A549 (cell line): ENCODE measurements around the gene SDSL. TPM values are rescaled to one million over a fixed set of nuclear protein-coding genes. Genes with fewer than 3 reads are reported as not detected.
A peak's percentile ranks its signal among the peaks of the same experiment; 100 is the strongest.

Experiments used
- ATAC-seq, 2 experiments: fragments of 200-7000 bp in 1 of 2; fragments of >200 bp in 1 of 2; cut with Nextera tagmentation in 1 of 2; cut with Tn5 transposase in 1 of 2; 3 replicates each; pipeline versions ENCODE4 v1.8.0 to v1.9.1; 2018 to 2020; ENCODE audit warnings: mild to moderate bottlenecking in 1 of 2, moderate library complexity in 1 of 2
- CTCF ChIA-PET: fragments of 300-600 bp; sonication (Branson Sonifier 250); formaldehyde crosslinking; extraction: SDS; loops from one replicate; lab custom pipeline; 2021; ENCODE audit warnings: antibody characterized with exemption, inconsistent platforms; lab: Yijun Ruan, JAX
- POLR2A ChIA-PET: fragments of 350-600 bp; formaldehyde crosslinking; extraction: SDS; loops from one replicate; lab custom pipeline; 2021; ENCODE audit warnings: antibody characterized with exemption, inconsistent platforms; lab: Yijun Ruan, JAX
- DNase-seq, 2 experiments: peaks; one replicate each; pipeline versions ENCODE4 v3.0.0 to v3.0.0-alpha.2; 2011 to 2016; ENCODE audit warnings: low read depth in 1 of 2, low spot score in 1 of 2
- FAIRE-seq: peaks from 2 replicates; lab custom pipeline; 2011; peaks lifted over from hg19 to GRCh38; lab: Jason Lieb, UNC
- H3K27ac ChIP-seq, 2 experiments: fragments of >200 bp; sonication (Bioruptor Twin); formaldehyde crosslinking; 3 replicates each; pipeline ENCODE4 v1.5.1; 2016 to 2017
- H3K4me1 ChIP-seq: fragments of >200 bp; sonication (Bioruptor Twin); formaldehyde crosslinking; 3 replicates; pipeline ENCODE4 v1.6.1; 2016
- H3K4me2 ChIP-seq: fragments of >200 bp; sonication (Bioruptor Twin); formaldehyde crosslinking; 3 replicates; pipeline ENCODE4 v1.6.1; 2016
- H3K4me3 ChIP-seq: fragments of >200 bp; sonication (Bioruptor Twin); formaldehyde crosslinking; 3 replicates; pipeline ENCODE4 v1.5.1; 2016
- H3K9me3 ChIP-seq: fragments of >200 bp; sonication (Bioruptor Twin); formaldehyde crosslinking; 3 replicates; pipeline ENCODE4 v1.6.1; 2016
- BHLHE40 ChIP-seq: IDR thresholded peaks from 2 replicates; pipeline ENCODE4 v1.6.1; 2012; ENCODE audit warnings: low read depth, low read length, inconsistent platforms
- CBX2 ChIP-seq: fragments of 200-600 bp; sonication (generic); IDR thresholded peaks from 2 replicates; pipeline ENCODE4 v1.6.1; 2016; ENCODE audit warnings: low read depth, mild to moderate bottlenecking, borderline replicate concordance
- CBX8 ChIP-seq: fragments of 200-600 bp; sonication (generic); IDR thresholded peaks from 2 replicates; pipeline ENCODE4 v1.6.1; 2016
- CEBPB ChIP-seq, 2 experiments: fragments of >200 bp in 1 of 2; sonication (Bioruptor Twin) in 1 of 2; formaldehyde crosslinking in 1 of 2; IDR thresholded peaks; 2 replicates each; pipeline ENCODE4 v1.6.1; 2012 to 2016
- FOSB ChIP-seq: fragments of 250-450 bp; sonication (Bioruptor Pico); IDR thresholded peaks from 2 replicates; pipeline ENCODE4 v1.5.0; 2020; ENCODE audit warnings: mild to moderate bottlenecking, moderate library complexity
- FOSL2 ChIP-seq, 2 experiments: fragments of 450-650 bp in 1 of 2; fragments of >200 bp in 1 of 2; sonication (Bioruptor Twin) in 1 of 2; formaldehyde crosslinking; IDR thresholded peaks; 2 replicates each; pipeline versions ENCODE4 v1.5.0 to v1.6.1; 2016 to 2020; ENCODE audit warnings: mild to moderate bottlenecking in 1 of 2, moderate library complexity in 1 of 2
- JUNB ChIP-seq: fragments of >200 bp; sonication (Bioruptor Twin); formaldehyde crosslinking; IDR thresholded peaks from 2 replicates; pipeline ENCODE4 v1.6.1; 2016
- KDM1A ChIP-seq: fragments of 200-600 bp; sonication (generic); IDR thresholded peaks from 2 replicates; pipeline ENCODE4 v1.6.1; 2016; ENCODE audit warnings: low read depth, mild to moderate bottlenecking
- KDM5A ChIP-seq: fragments of 200-600 bp; sonication (generic); IDR thresholded peaks from 2 replicates; pipeline ENCODE4 v1.6.1; 2016; ENCODE audit warnings: antibody characterized with exemption, mild to moderate bottlenecking
- MAFK ChIP-seq: fragments of 450-650 bp; IDR thresholded peaks from 2 replicates; pipeline ENCODE4 v1.6.1; 2014; ENCODE audit not compliant: partially characterized antibody
- NR3C1 ChIP-seq: fragments of >200 bp; sonication (Bioruptor Twin); formaldehyde crosslinking; IDR thresholded peaks from 3 replicates; pipeline ENCODE4 v1.6.1; 2017
- RAD21 ChIP-seq, 2 experiments: fragments of >200 bp in 1 of 2; sonication (Bioruptor Twin) in 1 of 2; formaldehyde crosslinking in 1 of 2; IDR thresholded peaks in 1 of 2; conservative IDR thresholded peaks in 1 of 2; 2 replicates in 1 of 2; 3 replicates in 1 of 2; pipeline ENCODE4 v1.6.1; 2012 to 2018; ENCODE audit warnings: inconsistent platforms in 1 of 2
- RARB ChIP-seq: fragments of 250-450 bp; sonication (Bioruptor Pico); IDR thresholded peaks from 2 replicates; pipeline ENCODE4 v1.8.0; 2021; ENCODE audit warnings: mild to moderate bottlenecking, moderate library complexity
- RCOR1 ChIP-seq: fragments of 150-350 bp; IDR thresholded peaks from 2 replicates; pipeline ENCODE4 v1.6.1; 2014; ENCODE audit warnings: antibody characterized with exemption, low read length, low read depth
- RFX5 ChIP-seq: fragments of 450-650 bp; IDR thresholded peaks from 2 replicates; pipeline ENCODE4 v1.7.1; 2014; ENCODE audit warnings: antibody characterized with exemption, mild to moderate bottlenecking, moderate library complexity
- SMC3 ChIP-seq: fragments of >200 bp; sonication (Bioruptor Twin); formaldehyde crosslinking; IDR thresholded peaks from 3 replicates; pipeline ENCODE4 v1.6.1; 2018; ENCODE audit warnings: inconsistent platforms
- TFCP2L1 ChIP-seq: fragments of 250-450 bp; sonication (Bioruptor Pico); IDR thresholded peaks from 2 replicates; pipeline ENCODE4 v1.5.0; 2021; ENCODE audit warnings: mild to moderate bottlenecking
- ZFP36 ChIP-seq: fragments of 450-650 bp; IDR thresholded peaks from 2 replicates; pipeline ENCODE4 v1.6.1; 2014; ENCODE audit warnings: borderline replicate concordance; ENCODE audit not compliant: partially characterized antibody
- WGBS: methylation state at CpG from one replicate; pipeline ENCODE4 v1.1.6; 2017; ENCODE audit errors: missing lambda C conversion rate; 5-methylcytosine and 5-hydroxymethylcytosine counted together
- polyA plus RNA-seq, 4 experiments: library from polyadenylated mRNA; depleted of rRNA in 3 of 4; stranded (reverse); fragments of >200 nt; fragmentation: RNase III in 1 of 4; extraction: RNeasy Plus Mini Kit Qiagen cat#74134 plus additional on column Dnase treatment in 1 of 4; gene quantifications; 2 replicates in 3 of 4; 3 replicates in 1 of 4; pipeline ENCODE4 v1.2.3, GENCODE V29; 2011 to 2017
- TF ChIP-seq, protein P1 (sequence below): fragments of >200 bp; sonication (Bioruptor Twin); formaldehyde crosslinking; IDR thresholded peaks from 3 replicates; pipeline ENCODE4 v1.5.1; 2016

SDSL gene
- polyA plus RNA-seq, 2 of the 4 experiments (the other 2 are of a cell fraction): 21.0 to 26.7 TPM

- no peak overlapping the region for H3K27ac ChIP-seq
- no peaks in the 10 kb centered on the region for H3K9me3 ChIP-seq
- CTCF ChIA-PET: interaction anchor here (0.6 to 2.6 kb wide), 3 partner anchors 27 to 1233 kb away, joined by 3 to 11 read pairs (median 8); no protein-coding TSS in a partner anchor
- H3K4me3 ChIP-seq: no peak overlapping the region
- ATAC-seq (peak in 1 of 2 experiments; percentile 20; a peak in 3 of 6 replicates), DNase-seq (no peak), FAIRE-seq (no peak)
- no peak overlapping the region for H3K4me2 ChIP-seq
- H3K4me1 ChIP-seq: no peaks in the 10 kb centered on the region; the same call in 2 of the 3 replicates
- 60% methylated on average over 16 of the region's 26 CpGs for WGBS
- TF ChIP-seq, protein P1, sequence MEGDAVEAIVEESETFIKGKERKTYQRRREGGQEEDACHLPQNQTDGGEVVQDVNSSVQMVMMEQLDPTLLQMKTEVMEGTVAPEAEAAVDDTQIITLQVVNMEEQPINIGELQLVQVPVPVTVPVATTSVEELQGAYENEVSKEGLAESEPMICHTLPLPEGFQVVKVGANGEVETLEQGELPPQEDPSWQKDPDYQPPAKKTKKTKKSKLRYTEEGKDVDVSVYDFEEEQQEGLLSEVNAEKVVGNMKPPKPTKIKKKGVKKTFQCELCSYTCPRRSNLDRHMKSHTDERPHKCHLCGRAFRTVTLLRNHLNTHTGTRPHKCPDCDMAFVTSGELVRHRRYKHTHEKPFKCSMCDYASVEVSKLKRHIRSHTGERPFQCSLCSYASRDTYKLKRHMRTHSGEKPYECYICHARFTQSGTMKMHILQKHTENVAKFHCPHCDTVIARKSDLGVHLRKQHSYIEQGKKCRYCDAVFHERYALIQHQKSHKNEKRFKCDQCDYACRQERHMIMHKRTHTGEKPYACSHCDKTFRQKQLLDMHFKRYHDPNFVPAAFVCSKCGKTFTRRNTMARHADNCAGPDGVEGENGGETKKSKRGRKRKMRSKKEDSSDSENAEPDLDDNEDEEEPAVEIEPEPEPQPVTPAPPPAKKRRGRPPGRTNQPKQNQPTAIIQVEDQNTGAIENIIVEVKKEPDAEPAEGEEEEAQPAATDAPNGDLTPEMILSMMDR: no peak
- peak; percentile 22 for TF ChIP-seq ZFP36
- POLR2A ChIA-PET: no interaction called here
These were observed 23.6 kb upstream of the SDSL start for GRCh38 chr12:113398346-113399290.

DNA sequence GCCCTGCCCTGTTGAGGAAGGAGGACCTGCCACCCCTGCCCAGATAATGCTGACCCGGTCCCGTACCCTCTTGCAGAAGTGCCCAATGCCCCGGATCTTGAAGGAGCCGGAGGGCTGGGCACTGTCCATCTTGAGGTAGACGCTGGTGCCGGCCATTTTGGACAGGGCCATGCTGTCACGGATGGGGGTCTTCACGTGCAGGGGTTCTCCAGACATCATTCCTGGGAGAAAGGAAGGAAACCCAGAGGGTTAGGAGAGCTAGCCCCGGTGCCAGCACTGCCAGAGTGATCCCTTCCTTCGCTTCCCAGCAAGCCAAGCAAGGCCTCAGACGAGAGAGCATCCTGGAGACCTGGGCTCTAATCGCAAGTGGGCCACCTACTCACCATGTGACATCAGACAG is 22.7 kb upstream of the SDSL start:
- TF ChIP-seq FOSB (no peak), CBX2 (no peak), JUNB (no peak), KDM1A (no peak), MAFK (no peak), TFCP2L1 (CRISPR knock-in tag) (no peak), KDM5A (no peak), RAD21 (conservative IDR thresholded peaks at IDR 0.05 in 1 of 2, IDR thresholded peaks at IDR 0.05 in 1 of 2) (no peak), BHLHE40 (no peak), RARB (CRISPR knock-in tag) (no peak)
- DNase-seq: no peak
- ChIA-PET CTCF (interaction anchor here (2.2 kb wide), 1 partner anchor 26 kb away, joined by 11 read pairs; no protein-coding TSS in a partner anchor), POLR2A (no interaction called here)
- no peak for FAIRE-seq
- 73% methylated on average over 11 of the region's 12 CpGs for WGBS
- no peaks in the 10 kb centered on the region for H3K9me3 ChIP-seq
- H3K4me2 ChIP-seq: no peak overlapping the region
- ATAC-seq: no peak
- no peak overlapping the region for H3K27ac ChIP-seq
- H3K4me1 ChIP-seq: peaks cover 5% of the 10 kb centered on the region; the same call in 2 of the 3 replicates
- H3K4me3 ChIP-seq: no peak overlapping the region

- CTCF ChIA-PET: interaction anchor here (0.6 to 2.2 kb wide), 2 partner anchors 25 to 324 kb away, joined by 3 to 11 read pairs; no protein-coding TSS in a partner anchor
- POLR2A ChIA-PET: no interaction called here
- no peak overlapping the region for H3K4me3 ChIP-seq
- H3K27ac ChIP-seq: no peak overlapping the region
- 58% methylated on average over 4 of the region's 4 CpGs for WGBS
- no peak for DNase-seq
- ATAC-seq: no peak
- peaks cover 5% of the 10 kb centered on the region; the same call in 2 of the 3 replicates for H3K4me1 ChIP-seq
- FAIRE-seq: no peak
- H3K4me2 ChIP-seq: no peak overlapping the region
- TF ChIP-seq CBX8 (no peak), CEBPB (IDR thresholded peaks at IDR 0.05) (no peak), RFX5 (no peak), FOSL2 (IDR thresholded peaks at IDR 0.05) (no peak), FOSL2 (CRISPR knock-in tag; IDR thresholded peaks at IDR 0.05) (no peak), SMC3 (no peak), NR3C1 (no peak), RCOR1 (no peak)
- H3K9me3 ChIP-seq: no peaks in the 10 kb centered on the region
These were observed 21.8 kb upstream of the SDSL start for GRCh38 chr12:113400362-113400761.
